Transverse colon (tissue), 3 donors: Measurements from ENCODE around the gene FOSL2.

Experiments used
- POLR2A ChIP-seq: fragments of 450-650 bp; IDR thresholded peaks from one replicate; pipeline ENCODE4 v1.6.1; 2016; ENCODE audit warnings: antibody characterized with exemption, mild to moderate bottlenecking, moderate library complexity
- TF ChIP-seq, protein P1 (sequence below), 5 experiments: fragments of 200-600 bp in 3 of 5; fragments of 450-650 bp in 2 of 5; sonication (generic) in 3 of 5; IDR thresholded peaks; 1 replicate in 2 of 5; 2 replicates in 3 of 5; pipeline ENCODE4 v1.5.1; 2016 to 2017; ENCODE audit warnings: antibody characterized with exemption in 5 of 5, inconsistent platforms in 3 of 5, mild to moderate bottlenecking in 2 of 5, moderate library complexity in 1 of 5

DNA sequence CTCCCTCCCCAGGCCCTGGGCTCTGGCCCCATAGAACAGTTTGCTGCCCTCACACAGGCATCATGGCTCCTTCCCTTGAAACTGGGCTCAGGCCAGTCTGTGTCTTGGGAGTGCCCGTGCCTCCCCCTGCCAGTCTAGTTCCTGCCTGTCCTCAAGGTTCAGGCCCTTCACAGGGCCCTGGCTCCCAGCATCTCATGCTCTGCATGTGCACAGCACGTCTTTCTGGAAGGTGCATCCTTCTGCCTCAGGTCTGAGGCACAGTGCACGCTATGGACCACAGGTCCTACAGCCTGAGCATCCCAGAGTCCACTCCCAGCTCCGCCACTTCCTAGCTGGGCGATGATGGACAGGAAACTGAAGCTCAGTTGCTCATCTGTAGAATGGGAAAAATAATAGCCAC, 35.6 kb upstream of the FOSL2 start:
- no peak for TF ChIP-seq POLR2A
- TF ChIP-seq, protein P1, sequence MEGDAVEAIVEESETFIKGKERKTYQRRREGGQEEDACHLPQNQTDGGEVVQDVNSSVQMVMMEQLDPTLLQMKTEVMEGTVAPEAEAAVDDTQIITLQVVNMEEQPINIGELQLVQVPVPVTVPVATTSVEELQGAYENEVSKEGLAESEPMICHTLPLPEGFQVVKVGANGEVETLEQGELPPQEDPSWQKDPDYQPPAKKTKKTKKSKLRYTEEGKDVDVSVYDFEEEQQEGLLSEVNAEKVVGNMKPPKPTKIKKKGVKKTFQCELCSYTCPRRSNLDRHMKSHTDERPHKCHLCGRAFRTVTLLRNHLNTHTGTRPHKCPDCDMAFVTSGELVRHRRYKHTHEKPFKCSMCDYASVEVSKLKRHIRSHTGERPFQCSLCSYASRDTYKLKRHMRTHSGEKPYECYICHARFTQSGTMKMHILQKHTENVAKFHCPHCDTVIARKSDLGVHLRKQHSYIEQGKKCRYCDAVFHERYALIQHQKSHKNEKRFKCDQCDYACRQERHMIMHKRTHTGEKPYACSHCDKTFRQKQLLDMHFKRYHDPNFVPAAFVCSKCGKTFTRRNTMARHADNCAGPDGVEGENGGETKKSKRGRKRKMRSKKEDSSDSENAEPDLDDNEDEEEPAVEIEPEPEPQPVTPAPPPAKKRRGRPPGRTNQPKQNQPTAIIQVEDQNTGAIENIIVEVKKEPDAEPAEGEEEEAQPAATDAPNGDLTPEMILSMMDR (IDR thresholded peaks at IDR 0.05): no peak
